Cardiac muscle cell (in vitro differentiated cells and primary cell): ENCODE data around the gene SNAP29. TPM values are rescaled to one million over a fixed set of nuclear protein-coding genes. Genes with fewer than 3 reads are reported as not detected.
"Not testable (repeated sequence)": the region's sequence is repeated elsewhere in the genome, so short reads cannot be mapped to it uniquely, and the experiment has no call there.

Source experiments
- DNase-seq, 2 donors: peaks; one replicate each; pipeline versions ENCODE4 v3.0.0 to v3.0.0-alpha.2; 2010 to 2017; ENCODE audit warnings: low read depth in 1 of 2, low spot score in 1 of 2
- H3K27ac ChIP-seq: fragments of 200-600 bp; sonication (generic); 2 replicates; pipeline ENCODE4 v1.5.1; 2016
- H3K27me3 ChIP-seq: fragments of 200-600 bp; sonication (generic); 2 replicates; pipeline ENCODE4 v1.6.0; 2016; ENCODE audit warnings: control low read depth
- H3K36me3 ChIP-seq: fragments of 200-600 bp; sonication (generic); 2 replicates; pipeline ENCODE4 v1.5.1; 2016; ENCODE audit warnings: control low read depth
- H3K4me1 ChIP-seq: fragments of 200-600 bp; sonication (generic); 2 replicates; pipeline ENCODE4 v1.8.1; 2017; ENCODE audit warnings: low read depth, mild to moderate bottlenecking, mixed run types
- H3K4me3 ChIP-seq: fragments of 200-600 bp; sonication (generic); 2 replicates; pipeline ENCODE4 v1.5.1; 2016; ENCODE audit warnings: mild to moderate bottlenecking
- H3K9me3 ChIP-seq: fragments of 200-600 bp; sonication (generic); 2 replicates; pipeline ENCODE4 v1.5.1; 2017; ENCODE audit warnings: low read depth, mild to moderate bottlenecking, control low read depth
- polyA plus RNA-seq: library from polyadenylated mRNA; unstranded; fragments of >200 nt; fragmentation: Nextera tagmentation; extraction: Ambion mirVana; gene quantifications from 2 replicates; pipeline ENCODE4 v1.2.1, GENCODE V29; 2016
- total RNA-seq: library from RNA; depleted of rRNA; stranded (reverse); fragments of >200 nt; gene quantifications from 2 replicates; pipeline ENCODE4 v1.2.3, GENCODE V29; 2016
- TF ChIP-seq, protein P1 (sequence below): IDR thresholded peaks from 2 replicates; pipeline ENCODE4 v1.5.1; 2012; ENCODE audit warnings: low read depth, mild to moderate bottlenecking, low read length

The SNAP29 gene
- total and polyA plus RNA-seq, 2 experiments from 2014 or later, result 22.0 to 37.9 TPM

GRCh38 chr22:20937794-20938671 lies 79.2 kb downstream of the SNAP29 start:
- peaks cover 19% of the 10 kb centered on the region for H3K36me3 ChIP-seq

GRCh38 chr22:20939457-20940185 lies 80.8 kb downstream of the SNAP29 start:
- H3K27ac ChIP-seq, H3K27me3 ChIP-seq: not testable (repeated sequence)
- H3K36me3 ChIP-seq, result peaks cover 11% of the 10 kb centered on the region

More at GRCh38 chr22:20937794-20938671, 79.2 kb downstream of the SNAP29 start:
- no peak overlapping the region for H3K4me3 ChIP-seq
- no peaks in the 10 kb centered on the region for H3K27me3 ChIP-seq
- H3K27ac ChIP-seq, result peak overlapping the region; percentile 65
- no peak for DNase-seq
- H3K9me3 ChIP-seq, result no peaks in the 10 kb centered on the region
- H3K4me1 ChIP-seq, result peaks cover 13% of the 10 kb centered on the region
- TF ChIP-seq, protein P1, sequence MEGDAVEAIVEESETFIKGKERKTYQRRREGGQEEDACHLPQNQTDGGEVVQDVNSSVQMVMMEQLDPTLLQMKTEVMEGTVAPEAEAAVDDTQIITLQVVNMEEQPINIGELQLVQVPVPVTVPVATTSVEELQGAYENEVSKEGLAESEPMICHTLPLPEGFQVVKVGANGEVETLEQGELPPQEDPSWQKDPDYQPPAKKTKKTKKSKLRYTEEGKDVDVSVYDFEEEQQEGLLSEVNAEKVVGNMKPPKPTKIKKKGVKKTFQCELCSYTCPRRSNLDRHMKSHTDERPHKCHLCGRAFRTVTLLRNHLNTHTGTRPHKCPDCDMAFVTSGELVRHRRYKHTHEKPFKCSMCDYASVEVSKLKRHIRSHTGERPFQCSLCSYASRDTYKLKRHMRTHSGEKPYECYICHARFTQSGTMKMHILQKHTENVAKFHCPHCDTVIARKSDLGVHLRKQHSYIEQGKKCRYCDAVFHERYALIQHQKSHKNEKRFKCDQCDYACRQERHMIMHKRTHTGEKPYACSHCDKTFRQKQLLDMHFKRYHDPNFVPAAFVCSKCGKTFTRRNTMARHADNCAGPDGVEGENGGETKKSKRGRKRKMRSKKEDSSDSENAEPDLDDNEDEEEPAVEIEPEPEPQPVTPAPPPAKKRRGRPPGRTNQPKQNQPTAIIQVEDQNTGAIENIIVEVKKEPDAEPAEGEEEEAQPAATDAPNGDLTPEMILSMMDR, result no peak

DNA sequence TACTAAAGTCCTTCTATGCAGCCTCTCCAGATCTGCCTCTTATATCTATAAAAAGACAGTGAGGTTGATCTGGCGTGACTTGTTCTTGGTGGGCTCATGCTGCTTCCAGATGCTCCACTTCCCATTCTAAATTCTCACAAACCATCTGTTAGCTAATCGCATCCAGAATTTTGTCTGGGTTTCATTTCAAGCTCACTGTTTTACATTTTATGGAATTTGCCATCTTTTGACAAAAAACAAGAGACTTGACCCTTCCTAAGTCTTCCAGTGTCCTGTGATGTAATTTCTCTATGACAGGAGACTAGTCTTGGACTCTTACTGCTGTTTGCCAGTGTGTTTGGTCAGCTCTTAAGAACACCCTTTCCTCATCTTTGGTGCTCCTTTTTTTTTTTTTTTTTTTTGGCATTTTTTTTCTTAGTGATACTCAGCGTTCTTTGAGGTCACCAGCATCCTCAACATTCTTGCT lies 81.4 kb downstream of the SNAP29 start:
- Histone ChIP-seq H3K36me3 (peaks cover 7% of the 10 kb centered on the region), H3K4me3 (no peak overlapping the region), H3K4me1 (peaks cover 13% of the 10 kb centered on the region), H3K27ac (no peak overlapping the region), H3K9me3 (no peaks in the 10 kb centered on the region), H3K27me3 (no peaks in the 10 kb centered on the region)
- DNase-seq, result no peak
- TF ChIP-seq, protein P1, result no peak

More at GRCh38 chr22:20939457-20940185, 80.8 kb downstream of the SNAP29 start:
- not testable (repeated sequence) for H3K9me3 ChIP-seq, DNase-seq, H3K4me3 ChIP-seq
- peaks cover 13% of the 10 kb centered on the region for H3K4me1 ChIP-seq

Other genes with a start within 250 kb of the SNAP29 start
- gene SERPIND1, start 84.9 kb upstream of the SNAP29 start, total RNA-seq, result 0.88 and 1.3 TPM in 2 replicates
- gene SERPIND1, start 84.9 kb upstream of the SNAP29 start, polyA plus RNA-seq, result 0.94 and 4.8 TPM in 2 replicates
- 83.3 and 83.7 TPM in 2 replicates for gene PI4KA, start 196 bp upstream of the SNAP29 start, total RNA-seq
- 85.2 and 95.9 TPM in 2 replicates for gene PI4KA, start 196 bp upstream of the SNAP29 start, polyA plus RNA-seq
- gene CRKL, start 58.4 kb downstream of the SNAP29 start, total RNA-seq, result 74.3 and 80.9 TPM in 2 replicates
- gene CRKL, start 58.4 kb downstream of the SNAP29 start, polyA plus RNA-seq, result 42.4 and 60.1 TPM in 2 replicates
- 2.0 and 4.8 TPM in 2 replicates for gene AIFM3, start 108.2 kb downstream of the SNAP29 start, total RNA-seq
- 0.67 and 0.87 TPM in 2 replicates for gene AIFM3, start 108.2 kb downstream of the SNAP29 start, polyA plus RNA-seq
- 50.8 and 62.6 TPM in 2 replicates for gene LZTR1, start 123.3 kb downstream of the SNAP29 start, total RNA-seq
- gene LZTR1, start 123.3 kb downstream of the SNAP29 start, polyA plus RNA-seq, result 41.7 and 60.9 TPM in 2 replicates
- 61.1 and 69.8 TPM in 2 replicates for gene THAP7, start 143.1 kb downstream of the SNAP29 start, total RNA-seq
- gene THAP7, start 143.1 kb downstream of the SNAP29 start, polyA plus RNA-seq, result 47.5 and 49.7 TPM in 2 replicates
- gene P2RX6, start 156.2 kb downstream of the SNAP29 start, total RNA-seq, result 8.6 and 11.8 TPM in 2 replicates
- gene P2RX6, start 156.2 kb downstream of the SNAP29 start, polyA plus RNA-seq, result 7.9 and 8.9 TPM in 2 replicates
- 1.8 and 4.0 TPM in 2 replicates for gene SLC7A4, start 173.6 kb downstream of the SNAP29 start, total RNA-seq
- gene SLC7A4, start 173.6 kb downstream of the SNAP29 start, polyA plus RNA-seq, result 3.0 and 4.4 TPM in 2 replicates
- 0.12 TPM in 1 of 2 replicates, not detected in the other for gene LRRC74B, start 186.9 kb downstream of the SNAP29 start, total RNA-seq
- 1.2 TPM in 1 of 2 replicates, not detected in the other for gene LRRC74B, start 186.9 kb downstream of the SNAP29 start, polyA plus RNA-seq